Esophagus squamous epithelium (tissue), 5 donors: ENCODE data around the gene BBS9. TPM values are rescaled to one million over a fixed set of nuclear protein-coding genes. Genes with fewer than 3 reads are reported as not detected.

ENCODE experiments used
- DNase-seq: peaks from one replicate; lab custom pipeline; 2025; lab: John Stamatoyannopoulos, UW
- H3K27ac ChIP-seq, 4 donors: fragments of 200-600 bp; sonication (generic); one replicate each; pipeline ENCODE4 v1.5.1; 2016 to 2019; ENCODE audit warnings: mild to moderate bottlenecking in 1 of 4
- H3K27me3 ChIP-seq, 4 donors: fragments of 200-600 bp; sonication (generic); 1 replicate in 3 of 4; 2 replicates in 1 of 4; pipeline versions ENCODE4 v1.5.1 to v1.6.0; 2017 to 2021; ENCODE audit warnings: antibody characterized with exemption in 1 of 4
- H3K36me3 ChIP-seq, 3 donors: fragments of 200-600 bp; sonication (generic); one replicate each; pipeline ENCODE4 v1.5.1; 2016 to 2019
- H3K4me1 ChIP-seq, 3 donors: fragments of 200-600 bp; sonication (generic); one replicate each; pipeline ENCODE4 v1.5.1; 2017 to 2019
- H3K4me3 ChIP-seq, 4 donors: fragments of 200-600 bp; sonication (generic); 1 replicate in 3 of 4; 2 replicates in 1 of 4; pipeline ENCODE4 v1.5.1; 2016 to 2019; ENCODE audit warnings: mild to moderate bottlenecking in 2 of 4, moderate library complexity in 1 of 4
- H3K9me3 ChIP-seq, 3 donors: fragments of 200-600 bp; sonication (generic); one replicate each; pipeline ENCODE4 v1.5.1; 2016 to 2019
- POLR2A ChIP-seq, 4 donors: fragments of 450-650 bp; IDR thresholded peaks; one replicate each; pipeline ENCODE4 v1.6.1; 2017; ENCODE audit warnings: antibody characterized with exemption in 4 of 4, mild to moderate bottlenecking in 4 of 4, moderate library complexity in 3 of 4
- WGBS, 2 donors: methylation state at CpG; one replicate each; pipeline ENCODE4 v1.1.5; 2018; 5-methylcytosine and 5-hydroxymethylcytosine counted together
- intact Hi-C: fragments of 100-400 bp; cut with DNase I; formaldehyde crosslinking; loops from one replicate; pipeline ENCODE4 v1.15.0; 2022
- total RNA-seq, 4 donors: library from RNA; depleted of rRNA; stranded (reverse); fragments of >200 nt; gene quantifications; one replicate each; pipeline ENCODE4 v1.1.0, GENCODE V29; 2016
- TF ChIP-seq, protein P1 (sequence below), 6 experiments: fragments of 450-650 bp in 4 of 6; fragments of 200-600 bp in 2 of 6; sonication (generic) in 2 of 6; IDR thresholded peaks; one replicate each; pipeline ENCODE4 v1.5.1; 2016 to 2019; ENCODE audit warnings: antibody characterized with exemption in 6 of 6, mild to moderate bottlenecking in 4 of 6, moderate library complexity in 4 of 6
- donor health status: DM: yes; HTN: yes; CAD: no.

Gene BBS9
- total RNA-seq, 4 donors from 2014 or later, result 4.8 to 16.8 (median 7.6) TPM

DNA sequence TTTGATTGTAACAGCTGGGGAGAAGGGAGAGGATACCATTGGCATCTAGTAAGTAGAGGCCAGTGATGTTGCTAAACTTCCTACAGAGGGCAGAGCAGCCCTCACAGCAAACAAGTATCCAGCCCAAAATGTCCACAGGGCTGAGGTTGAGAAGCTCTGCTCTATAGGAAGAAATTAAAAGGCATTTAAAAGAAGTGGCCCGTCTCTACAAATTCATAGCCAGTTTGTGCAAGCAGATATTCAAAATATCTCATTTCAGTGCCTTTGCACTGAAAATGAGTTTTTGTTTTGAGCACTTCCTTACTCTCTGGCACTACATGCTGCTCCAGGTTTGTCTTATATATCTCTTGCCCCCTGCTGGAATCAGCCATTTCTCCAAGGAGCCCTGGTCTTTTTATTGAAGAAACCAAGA lies 330.0 kb downstream of the BBS9 start:
- no peak for DNase-seq
- TF ChIP-seq, protein P1, sequence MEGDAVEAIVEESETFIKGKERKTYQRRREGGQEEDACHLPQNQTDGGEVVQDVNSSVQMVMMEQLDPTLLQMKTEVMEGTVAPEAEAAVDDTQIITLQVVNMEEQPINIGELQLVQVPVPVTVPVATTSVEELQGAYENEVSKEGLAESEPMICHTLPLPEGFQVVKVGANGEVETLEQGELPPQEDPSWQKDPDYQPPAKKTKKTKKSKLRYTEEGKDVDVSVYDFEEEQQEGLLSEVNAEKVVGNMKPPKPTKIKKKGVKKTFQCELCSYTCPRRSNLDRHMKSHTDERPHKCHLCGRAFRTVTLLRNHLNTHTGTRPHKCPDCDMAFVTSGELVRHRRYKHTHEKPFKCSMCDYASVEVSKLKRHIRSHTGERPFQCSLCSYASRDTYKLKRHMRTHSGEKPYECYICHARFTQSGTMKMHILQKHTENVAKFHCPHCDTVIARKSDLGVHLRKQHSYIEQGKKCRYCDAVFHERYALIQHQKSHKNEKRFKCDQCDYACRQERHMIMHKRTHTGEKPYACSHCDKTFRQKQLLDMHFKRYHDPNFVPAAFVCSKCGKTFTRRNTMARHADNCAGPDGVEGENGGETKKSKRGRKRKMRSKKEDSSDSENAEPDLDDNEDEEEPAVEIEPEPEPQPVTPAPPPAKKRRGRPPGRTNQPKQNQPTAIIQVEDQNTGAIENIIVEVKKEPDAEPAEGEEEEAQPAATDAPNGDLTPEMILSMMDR (IDR thresholded peaks at IDR 0.05), result peak in 2 of 6 experiments; percentile 14 to 39
- no peak for TF ChIP-seq POLR2A (IDR thresholded peaks at IDR 0.05)
- H3K27me3 ChIP-seq, result no peaks in the 10 kb centered on the region
- 68 to 85% methylated on average over 1 of the region's 1 CpG for WGBS, 2 donors
- H3K4me3 ChIP-seq, result no peak overlapping the region
- H3K4me1 ChIP-seq, result no peaks in the 10 kb centered on the region
- H3K36me3 ChIP-seq, result no peaks in the 10 kb centered on the region
- no peak overlapping the region for H3K27ac ChIP-seq
- H3K9me3 ChIP-seq, result no peaks in the 10 kb centered on the region
- intact Hi-C loops, result no loop called here

GRCh38 chr7:33463131-33463530 lies 333.8 kb downstream of the BBS9 start:
- H3K4me3 ChIP-seq, result no peak overlapping the region
- TF ChIP-seq, protein P1 (IDR thresholded peaks at IDR 0.05), result no peak
- TF ChIP-seq POLR2A (IDR thresholded peaks at IDR 0.05), result no peak
- H3K9me3 ChIP-seq, result no peaks in the 10 kb centered on the region
- no peaks in the 10 kb centered on the region for H3K4me1 ChIP-seq
- no peaks in the 10 kb centered on the region for H3K36me3 ChIP-seq
- WGBS, 2 donors, result 65 to 79% methylated on average over 2 of the region's 2 CpGs
- no peak for DNase-seq
- intact Hi-C loops, result no loop called here
- H3K27ac ChIP-seq, result no peak overlapping the region
- no peaks in the 10 kb centered on the region for H3K27me3 ChIP-seq

- DNase-seq, result no peak
- H3K27ac ChIP-seq, result no peak overlapping the region
- no peaks in the 10 kb centered on the region for H3K36me3 ChIP-seq
- H3K9me3 ChIP-seq, result no peaks in the 10 kb centered on the region
- no peak overlapping the region for H3K4me3 ChIP-seq
- TF ChIP-seq, protein P1 (IDR thresholded peaks at IDR 0.05), result no peak
- no peak for TF ChIP-seq POLR2A (IDR thresholded peaks at IDR 0.05)
- intact Hi-C loops, result no loop called here
- 81 to 82% methylated on average over 4 of the region's 4 CpGs for WGBS, 2 donors
- no peaks in the 10 kb centered on the region for H3K27me3 ChIP-seq
- H3K4me1 ChIP-seq, result no peaks in the 10 kb centered on the region
Observed at GRCh38 chr7:33466203-33466602, 336.8 kb downstream of the BBS9 start.

- Histone ChIP-seq H3K36me3 (no peaks in the 10 kb centered on the region), H3K27me3 (no peaks in the 10 kb centered on the region), H3K4me1 (no peaks in the 10 kb centered on the region), H3K27ac (no peak overlapping the region), H3K9me3 (no peaks in the 10 kb centered on the region), H3K4me3 (no peak overlapping the region)
- TF ChIP-seq, protein P1 (IDR thresholded peaks at IDR 0.05), result no peak
- no peak for TF ChIP-seq POLR2A (IDR thresholded peaks at IDR 0.05)
- intact Hi-C loops, result no loop called here
- no peak for DNase-seq
- 81 to 88% methylated on average over 3 of the region's 3 CpGs for WGBS, 2 donors
Observed at GRCh38 chr7:33471636-33472242, 342.4 kb downstream of the BBS9 start.

DNA sequence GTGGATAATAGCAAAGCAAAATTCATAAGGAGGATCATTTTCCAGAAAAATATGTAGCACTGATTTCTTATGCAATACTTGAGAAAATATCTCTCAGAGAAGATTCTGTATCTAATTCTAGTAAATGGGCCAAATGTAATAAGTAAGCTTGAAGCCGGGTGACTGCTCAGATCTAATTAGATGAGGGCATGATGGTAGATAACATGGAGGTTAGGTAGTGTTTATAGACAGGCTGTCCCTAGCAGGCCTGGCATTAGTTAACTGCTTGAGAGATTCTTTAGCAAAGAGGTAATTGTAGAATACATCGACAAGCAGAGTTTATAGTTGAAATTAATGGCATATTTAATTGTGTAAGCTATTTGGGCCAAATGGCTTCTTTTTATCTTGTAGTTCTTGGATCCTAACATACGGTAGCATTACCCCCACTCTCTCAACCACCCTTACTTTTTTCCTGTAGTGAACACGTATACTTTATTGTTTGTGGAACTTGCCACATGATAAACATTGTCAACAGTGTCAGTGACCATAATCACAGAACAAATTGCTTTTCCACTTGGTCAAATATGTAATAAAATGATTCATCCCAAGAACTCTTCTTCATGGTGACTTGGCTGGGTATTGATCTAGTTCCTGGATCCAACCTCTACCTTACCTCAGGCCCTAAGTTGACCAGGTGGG lies 343.1 kb downstream of the BBS9 start:
- intact Hi-C loops, result no loop called here
- Histone ChIP-seq H3K4me1 (no peaks in the 10 kb centered on the region), H3K27me3 (no peaks in the 10 kb centered on the region), H3K4me3 (no peak overlapping the region), H3K9me3 (no peaks in the 10 kb centered on the region), H3K27ac (no peak overlapping the region), H3K36me3 (no peaks in the 10 kb centered on the region)
- TF ChIP-seq POLR2A (IDR thresholded peaks at IDR 0.05), result no peak
- TF ChIP-seq, protein P1 (IDR thresholded peaks at IDR 0.05), result no peak
- DNase-seq, result no peak
- 84 to 87% methylated on average over 4 of the region's 4 CpGs for WGBS, 2 donors
